Stomach (tissue), 4 donors: ENCODE results near the gene UBE2V1.

Experiments used
- POLR2A ChIP-seq, 4 donors: fragments of 450-650 bp; IDR thresholded peaks; one replicate each; pipeline ENCODE4 v1.6.1; 2016; ENCODE audit warnings: antibody characterized with exemption in 4 of 4, control low read depth in 2 of 4, mild to moderate bottlenecking in 1 of 4, moderate library complexity in 1 of 4
- TF ChIP-seq, protein P1 (sequence below), 7 experiments: fragments of 450-650 bp in 4 of 7; fragments of 200-600 bp in 3 of 7; sonication (generic) in 3 of 7; IDR thresholded peaks; one replicate each; pipeline ENCODE4 v1.5.1; 2016 to 2019; ENCODE audit warnings: antibody characterized with exemption in 7 of 7, control low read depth in 2 of 7, mild to moderate bottlenecking in 1 of 7

GRCh38 chr20:50096237-50096636 lies 16.7 kb downstream of the UBE2V1 start:
- TF ChIP-seq, protein P1, sequence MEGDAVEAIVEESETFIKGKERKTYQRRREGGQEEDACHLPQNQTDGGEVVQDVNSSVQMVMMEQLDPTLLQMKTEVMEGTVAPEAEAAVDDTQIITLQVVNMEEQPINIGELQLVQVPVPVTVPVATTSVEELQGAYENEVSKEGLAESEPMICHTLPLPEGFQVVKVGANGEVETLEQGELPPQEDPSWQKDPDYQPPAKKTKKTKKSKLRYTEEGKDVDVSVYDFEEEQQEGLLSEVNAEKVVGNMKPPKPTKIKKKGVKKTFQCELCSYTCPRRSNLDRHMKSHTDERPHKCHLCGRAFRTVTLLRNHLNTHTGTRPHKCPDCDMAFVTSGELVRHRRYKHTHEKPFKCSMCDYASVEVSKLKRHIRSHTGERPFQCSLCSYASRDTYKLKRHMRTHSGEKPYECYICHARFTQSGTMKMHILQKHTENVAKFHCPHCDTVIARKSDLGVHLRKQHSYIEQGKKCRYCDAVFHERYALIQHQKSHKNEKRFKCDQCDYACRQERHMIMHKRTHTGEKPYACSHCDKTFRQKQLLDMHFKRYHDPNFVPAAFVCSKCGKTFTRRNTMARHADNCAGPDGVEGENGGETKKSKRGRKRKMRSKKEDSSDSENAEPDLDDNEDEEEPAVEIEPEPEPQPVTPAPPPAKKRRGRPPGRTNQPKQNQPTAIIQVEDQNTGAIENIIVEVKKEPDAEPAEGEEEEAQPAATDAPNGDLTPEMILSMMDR (IDR thresholded peaks at IDR 0.05): no peak
- no peak for TF ChIP-seq POLR2A (IDR thresholded peaks at IDR 0.05)
